ENCODE results near the gene PTPRM. TPM values are rescaled to one million over a fixed set of nuclear protein-coding genes. Genes with fewer than 3 reads are reported as not detected.

The PTPRM gene
- total RNA-seq, 2 experiments from 2014 or later = 2.1 to 3.0 TPM

DNA sequence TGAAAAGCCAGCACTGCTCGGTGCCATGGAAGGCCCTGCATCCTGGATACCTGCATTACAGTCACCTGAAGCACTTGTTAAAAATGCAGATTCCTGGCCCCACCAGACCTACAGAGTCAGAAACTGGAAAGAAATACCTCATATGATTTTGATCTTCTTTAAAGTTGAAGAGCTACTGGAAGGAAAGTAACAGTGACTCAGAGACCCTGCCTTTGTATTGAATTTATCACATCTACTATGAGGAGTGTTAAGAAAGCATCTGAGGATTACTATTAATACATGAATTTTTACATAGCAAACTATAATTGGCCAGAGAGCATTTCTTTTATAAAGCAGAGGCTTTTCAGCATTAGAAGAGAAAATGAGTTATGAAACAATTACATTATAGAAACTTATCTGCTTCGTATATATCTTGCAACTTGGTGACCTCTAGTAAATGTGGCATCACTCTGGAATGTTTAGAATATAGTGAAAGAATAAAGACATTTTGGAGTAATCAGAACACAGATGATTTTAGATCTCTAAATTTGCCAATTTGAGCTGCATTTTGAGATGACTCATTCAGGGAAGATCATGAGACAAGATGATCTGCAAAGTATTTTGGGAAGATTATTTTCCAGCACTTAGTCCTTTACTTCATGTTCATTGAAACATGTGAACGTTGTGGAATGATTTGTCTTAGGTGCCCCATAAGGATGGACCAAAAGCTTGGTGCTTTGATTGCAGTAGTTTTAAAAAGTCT lies 12.2 kb downstream of the PTPRM start:
- DNase-seq = no peak
- H3K4me3 Mint-ChIP-seq = no peak overlapping the region
- H3K9me3 Mint-ChIP-seq = no peaks in the 10 kb centered on the region
- no peaks in the 10 kb centered on the region for H3K4me1 Mint-ChIP-seq (ENCODE audit: low read depth)
- no peak for ATAC-seq
- ChIA-PET POLR2A (interaction anchor here (1.4 kb wide), 1 partner anchor 12 kb away, joined by 4 read pairs; the partner anchor contains the start of gene PTPRM), CTCF (no interaction called here)
- intact Hi-C loops (cut with micrococcal nuclease) = no loop called here
- TF ChIP-seq, protein P1, sequence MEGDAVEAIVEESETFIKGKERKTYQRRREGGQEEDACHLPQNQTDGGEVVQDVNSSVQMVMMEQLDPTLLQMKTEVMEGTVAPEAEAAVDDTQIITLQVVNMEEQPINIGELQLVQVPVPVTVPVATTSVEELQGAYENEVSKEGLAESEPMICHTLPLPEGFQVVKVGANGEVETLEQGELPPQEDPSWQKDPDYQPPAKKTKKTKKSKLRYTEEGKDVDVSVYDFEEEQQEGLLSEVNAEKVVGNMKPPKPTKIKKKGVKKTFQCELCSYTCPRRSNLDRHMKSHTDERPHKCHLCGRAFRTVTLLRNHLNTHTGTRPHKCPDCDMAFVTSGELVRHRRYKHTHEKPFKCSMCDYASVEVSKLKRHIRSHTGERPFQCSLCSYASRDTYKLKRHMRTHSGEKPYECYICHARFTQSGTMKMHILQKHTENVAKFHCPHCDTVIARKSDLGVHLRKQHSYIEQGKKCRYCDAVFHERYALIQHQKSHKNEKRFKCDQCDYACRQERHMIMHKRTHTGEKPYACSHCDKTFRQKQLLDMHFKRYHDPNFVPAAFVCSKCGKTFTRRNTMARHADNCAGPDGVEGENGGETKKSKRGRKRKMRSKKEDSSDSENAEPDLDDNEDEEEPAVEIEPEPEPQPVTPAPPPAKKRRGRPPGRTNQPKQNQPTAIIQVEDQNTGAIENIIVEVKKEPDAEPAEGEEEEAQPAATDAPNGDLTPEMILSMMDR (IDR thresholded peaks at IDR 0.05) = no peak
- H3K36me3 Mint-ChIP-seq (ENCODE audit: low read depth) = no peaks in the 10 kb centered on the region
- peaks cover 1% of the 10 kb centered on the region for H3K27me3 Mint-ChIP-seq
- H3K27ac Mint-ChIP-seq = no peak overlapping the region

DNA sequence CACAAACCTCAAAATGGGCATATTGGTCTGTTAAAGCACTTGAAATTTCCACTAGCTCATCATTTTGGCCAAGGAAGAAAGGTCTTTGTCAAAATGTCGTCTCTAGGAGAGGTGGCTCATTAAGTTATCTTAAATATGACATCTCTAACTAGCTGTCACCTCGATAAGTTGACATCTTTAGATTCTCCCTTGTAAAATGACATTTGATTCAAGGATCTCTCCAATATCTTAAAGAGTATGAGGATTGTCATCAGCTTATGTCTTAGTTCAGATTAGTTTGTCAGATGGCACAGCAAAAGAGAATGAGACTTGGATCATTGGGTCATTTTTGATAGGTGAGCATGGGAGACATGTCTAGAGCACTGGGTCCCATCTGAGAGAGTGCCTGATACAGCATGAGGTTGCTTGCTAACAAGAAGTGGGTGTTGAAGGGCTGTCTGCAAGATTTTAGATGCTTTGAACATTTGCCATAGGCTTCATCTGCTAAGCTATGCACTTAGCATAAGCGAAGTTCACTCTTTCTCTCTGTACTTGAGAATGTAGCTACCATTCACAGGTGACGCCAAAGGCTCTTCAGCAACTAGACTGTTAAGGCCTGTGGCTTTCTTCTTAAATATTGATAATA lies 12.9 kb downstream of the PTPRM start:
- ATAC-seq = no peak
- H3K4me1 Mint-ChIP-seq (ENCODE audit: low read depth) = no peaks in the 10 kb centered on the region
- H3K27me3 Mint-ChIP-seq = peaks cover 1% of the 10 kb centered on the region
- ChIA-PET CTCF (no interaction called here), POLR2A (interaction anchor here (1.4 kb wide), 1 partner anchor 13 kb away, joined by 4 read pairs; the partner anchor contains the start of gene PTPRM)
- TF ChIP-seq, protein P1 (IDR thresholded peaks at IDR 0.05) = no peak
- H3K36me3 Mint-ChIP-seq (ENCODE audit: low read depth) = no peaks in the 10 kb centered on the region
- H3K4me3 Mint-ChIP-seq = no peak overlapping the region
- no peak overlapping the region for H3K27ac Mint-ChIP-seq
- intact Hi-C loops (cut with micrococcal nuclease) = no loop called here
- DNase-seq = no peak
- H3K9me3 Mint-ChIP-seq = no peaks in the 10 kb centered on the region

- Mint-ChIP-seq H3K4me3 (no peak overlapping the region), H3K27me3 (peaks cover 1% of the 10 kb centered on the region), H3K36me3 (ENCODE audit: low read depth) (no peaks in the 10 kb centered on the region), H3K27ac (no peak overlapping the region), H3K9me3 (no peaks in the 10 kb centered on the region), H3K4me1 (ENCODE audit: low read depth) (no peaks in the 10 kb centered on the region)
- POLR2A ChIA-PET = no interaction called here
- TF ChIP-seq, protein P1 (IDR thresholded peaks at IDR 0.05) = no peak
- CTCF ChIA-PET = no interaction called here
- intact Hi-C loops (cut with micrococcal nuclease) = no loop called here
- ATAC-seq (no peak), DNase-seq (no peak)
Measured at GRCh38 chr18:7584646-7585275, 17.6 kb downstream of the PTPRM start.

GRCh38 chr18:7585276-7585670 lies 18.2 kb downstream of the PTPRM start:
- ATAC-seq (no peak), DNase-seq (no peak)
- no peaks in the 10 kb centered on the region for H3K36me3 Mint-ChIP-seq (ENCODE audit: low read depth)
- ChIA-PET CTCF (no interaction called here), POLR2A (no interaction called here)
- H3K4me1 Mint-ChIP-seq (ENCODE audit: low read depth) = no peaks in the 10 kb centered on the region
- H3K9me3 Mint-ChIP-seq = no peaks in the 10 kb centered on the region
- H3K27me3 Mint-ChIP-seq = peaks cover 1% of the 10 kb centered on the region
- H3K27ac Mint-ChIP-seq = no peak overlapping the region
- TF ChIP-seq, protein P1 (IDR thresholded peaks at IDR 0.05) = no peak
- H3K4me3 Mint-ChIP-seq = no peak overlapping the region
- intact Hi-C loops (cut with micrococcal nuclease) = no loop called here

GRCh38 chr18:7586379-7586778 lies 19.3 kb downstream of the PTPRM start:
- H3K36me3 Mint-ChIP-seq (ENCODE audit: low read depth) = no peaks in the 10 kb centered on the region
- ATAC-seq (no peak), DNase-seq (no peak)
- H3K4me1 Mint-ChIP-seq (ENCODE audit: low read depth) = no peaks in the 10 kb centered on the region
- H3K27me3 Mint-ChIP-seq = peaks cover 1% of the 10 kb centered on the region
- POLR2A ChIA-PET = no interaction called here
- intact Hi-C loops (cut with micrococcal nuclease) = no loop called here
- H3K27ac Mint-ChIP-seq = no peak overlapping the region
- no peak overlapping the region for H3K4me3 Mint-ChIP-seq
- no peaks in the 10 kb centered on the region for H3K9me3 Mint-ChIP-seq
- CTCF ChIA-PET = no interaction called here
- TF ChIP-seq, protein P1 (IDR thresholded peaks at IDR 0.05) = no peak

Data from activated CD8-positive, alpha-beta T cell treated with anti-CD3 and anti-CD28 coated beads for 36 hours (primary cell).